Measurements from ENCODE around the gene ARL16.

- TF ChIP-seq CTCF (IDR thresholded peaks at IDR 0.05): no peak
- TF ChIP-seq POLR2A (IDR thresholded peaks at IDR 0.05): no peak
- TF ChIP-seq EP300 (IDR thresholded peaks at IDR 0.05): no peak
Measured at GRCh38 chr17:81703747-81704654, 20.4 kb upstream of the ARL16 start.

Measured in ovary (tissue), 3 donors.